A673 (cell line): Measurements from ENCODE around the gene POLDIP3. TPM values are rescaled to one million over a fixed set of nuclear protein-coding genes. Genes with fewer than 3 reads are reported as not detected.
A peak's percentile ranks its signal among the peaks of the same experiment; 100 is the strongest.
"Not testable (repeated sequence)": the region's sequence is repeated elsewhere in the genome, so short reads cannot be mapped to it uniquely, and the experiment has no call there.

Experiments used
- BruUV-seq: library from RNA; stranded (reverse); fragments of 400-500 nt; replicated peaks from 2 replicates; lab custom pipeline; 2021; lab: Mats Ljungman, UMichigan
- CTCF ChIA-PET: fragments of 300-600 bp; sonication (Branson Sonifier 250); formaldehyde crosslinking; loops from one replicate; lab custom pipeline; 2022; ENCODE audit warnings: antibody characterized with exemption; lab: Charles Lee
- POLR2A ChIA-PET: fragments of 300-600 bp; sonication (Branson Sonifier 250); formaldehyde crosslinking; loops from one replicate; lab custom pipeline; 2022; ENCODE audit warnings: antibody characterized with exemption; ENCODE audit not compliant: low non-redundant PET; lab: Charles Lee
- DNase-seq: peaks from one replicate; pipeline ENCODE4 v3.0.0-alpha.2; 2015; ENCODE audit warnings: low spot score
- H3K27ac ChIP-seq: fragments of 200-600 bp; sonication (generic); 2 replicates; pipeline ENCODE4 v1.5.1; 2016; ENCODE audit warnings: mixed run types, low read depth, mild to moderate bottlenecking, mixed read lengths, antibody characterized with exemption, low read length; ENCODE audit not compliant: poor library complexity, severe bottlenecking
- H3K27me3 ChIP-seq: fragments of 200-600 bp; sonication (generic); replicated peaks from 2 replicates; pipeline ENCODE4 v1.6.1; 2017; ENCODE audit warnings: mixed run types, low read depth, mild to moderate bottlenecking, mixed read lengths, antibody characterized with exemption, low read length; ENCODE audit not compliant: insufficient read depth, poor library complexity
- H3K36me3 ChIP-seq: fragments of 200-600 bp; sonication (generic); 2 replicates; pipeline ENCODE4 v1.6.1; 2016; ENCODE audit warnings: mixed run types, mild to moderate bottlenecking, mixed read lengths, antibody characterized with exemption, low read length; ENCODE audit not compliant: insufficient read depth, poor library complexity, severe bottlenecking
- H3K4me1 ChIP-seq: fragments of 200-600 bp; sonication (generic); 2 replicates; pipeline ENCODE4 v1.6.1; 2017; ENCODE audit warnings: mixed run types, mild to moderate bottlenecking, mixed read lengths, antibody characterized with exemption, low read length; ENCODE audit not compliant: insufficient read depth, poor library complexity, severe bottlenecking
- H3K4me3 ChIP-seq: fragments of 200-600 bp; sonication (generic); 2 replicates; pipeline ENCODE4 v1.5.1; 2016; ENCODE audit warnings: low read depth, mixed run types, mild to moderate bottlenecking, mixed read lengths, low read length; ENCODE audit not compliant: poor library complexity, severe bottlenecking
- H3K9me3 ChIP-seq: fragments of 200-600 bp; sonication (generic); 2 replicates; pipeline ENCODE4 v1.6.1; 2016; ENCODE audit warnings: mixed run types, low read depth, mild to moderate bottlenecking, mixed read lengths, antibody characterized with exemption, low read length; ENCODE audit not compliant: poor library complexity, severe bottlenecking
- CTCF ChIP-seq: fragments of 300-800, 200-600 bp; sonication (generic); conservative IDR thresholded peaks from 2 replicates; pipeline ENCODE4 v1.5.1; 2017; ENCODE audit warnings: low read depth, mild to moderate bottlenecking, antibody characterized with exemption, low read length, moderate library complexity, mixed read lengths
- EZH2 ChIP-seq: fragments of 200-600 bp; sonication (generic); IDR thresholded peaks from 2 replicates; pipeline ENCODE4 v1.6.1; 2017; ENCODE audit warnings: borderline replicate concordance, low read depth, mild to moderate bottlenecking, mixed read lengths, antibody characterized with exemption, low read length; ENCODE audit not compliant: poor library complexity, severe bottlenecking
- intact Hi-C: fragments of 100-400 bp; cut with micrococcal nuclease; formaldehyde crosslinking; loops from one replicate; pipeline ENCODE4 v1.10.0; 2022; ENCODE audit not compliant: unreplicated experiment
- total RNA-seq: library from RNA; stranded (reverse); gene quantifications from 2 replicates; pipeline ENCODE4 v1.2.3, GENCODE V29; 2021

The POLDIP3 gene
- total RNA-seq, 1 experiment from 2014 or later: 134 TPM

GRCh38 chr22:42610186-42610585 lies 4.5 kb downstream of the POLDIP3 start:
- Histone ChIP-seq H3K4me1 (peaks cover 51% of the 10 kb centered on the region), H3K27me3 (no peaks in the 10 kb centered on the region), H3K36me3 (peaks cover 21% of the 10 kb centered on the region), H3K27ac (peak overlapping the region; percentile 95), H3K4me3 (peak overlapping the region; percentile 36), H3K9me3 (no peaks in the 10 kb centered on the region)
- ChIA-PET POLR2A (no interaction called here), CTCF (no interaction called here)
- intact Hi-C loops: no loop called here
- TF ChIP-seq EZH2 (no peak), CTCF (no peak)
- peak; percentile 83 for DNase-seq
- no TSS peak for BruUV-seq

GRCh38 chr22:42608823-42609361 lies 5.8 kb downstream of the POLDIP3 start:
- Histone ChIP-seq H3K4me3 (peak overlapping the region; percentile 36), H3K9me3 (no peaks in the 10 kb centered on the region), H3K4me1 (peaks cover 51% of the 10 kb centered on the region), H3K27ac (peak overlapping the region; percentile 95), H3K27me3 (no peaks in the 10 kb centered on the region), H3K36me3 (peaks cover 21% of the 10 kb centered on the region)
- intact Hi-C loops: no loop called here
- CTCF ChIA-PET: no interaction called here
- TF ChIP-seq EZH2 (no peak), CTCF (no peak)
- POLR2A ChIA-PET: no interaction called here
- peak; percentile 95 for DNase-seq
- no TSS peak for BruUV-seq

- peak overlapping the region; percentile 36 for H3K4me3 ChIP-seq
- ChIA-PET POLR2A (no interaction called here), CTCF (no interaction called here)
- H3K27ac ChIP-seq: peak overlapping the region; percentile 95
- peaks cover 27% of the 10 kb centered on the region for H3K36me3 ChIP-seq
- peaks cover 49% of the 10 kb centered on the region for H3K4me1 ChIP-seq
- TF ChIP-seq EZH2 (no peak), CTCF (no peak)
- no peaks in the 10 kb centered on the region for H3K27me3 ChIP-seq
- BruUV-seq: no TSS peak
- H3K9me3 ChIP-seq: no peaks in the 10 kb centered on the region
- intact Hi-C loops: no loop called here
- no peak for DNase-seq
Measured at GRCh38 chr22:42608136-42608822, 6.4 kb downstream of the POLDIP3 start.

GRCh38 chr22:42607641-42608040 lies 7.0 kb downstream of the POLDIP3 start:
- BruUV-seq, H3K27me3 ChIP-seq, DNase-seq, intact Hi-C loops, H3K9me3 ChIP-seq, CTCF ChIA-PET, POLR2A ChIA-PET, H3K4me3 ChIP-seq: not testable (repeated sequence)
- Histone ChIP-seq H3K27ac (peak overlapping the region; percentile 95), H3K4me1 (peaks cover 43% of the 10 kb centered on the region), H3K36me3 (peaks cover 34% of the 10 kb centered on the region)
